ENCODE results near the gene TSSK3. TPM values are rescaled to one million over a fixed set of nuclear protein-coding genes. Genes with fewer than 3 reads are reported as not detected.

Gene TSSK3
- total and polyA plus RNA-seq, 2 experiments from 2014 or later, result not detected

- H3K4me1 Mint-ChIP-seq, result peaks cover 13% of the 10 kb centered on the region; the same call in 2 of the 3 replicates
- peaks cover 3% of the 10 kb centered on the region; the same call in 1 of the 3 replicates for H3K9me3 Mint-ChIP-seq
- Histone ChIP-seq H3K9me2 (ENCODE audit: insufficient read depth) (no peaks in the 10 kb centered on the region), H3F3A (replicated peaks; ENCODE audit: low read depth) (peaks cover 9% of the 10 kb centered on the region; the same call in 1 of the 2 replicates), H3K27ac (ENCODE audit: low read depth) (no peak overlapping the region), H3K36me3 (ENCODE audit: insufficient read depth) (0 out of 2 replicates have a peak, but pooled peaks cover 6% of the 10 kb centered on the region), H3K4me2 (no peak overlapping the region), H4K20me1 (replicated peaks; ENCODE audit: insufficient read depth) (peaks cover 10% of the 10 kb centered on the region; the same call in 1 of the 2 replicates), H2AFZ (no peak overlapping the region), H3K27me3 (ENCODE audit: insufficient read depth) (no peaks in the 10 kb centered on the region), H3K4me3 (no peak overlapping the region), H3K4me1 (ENCODE audit: insufficient read depth) (peaks cover 10% of the 10 kb centered on the region; the same call in 1 of the 2 replicates), H3K79me2 (replicated peaks; ENCODE audit: insufficient read depth) (peaks cover 40% of the 10 kb centered on the region)
- H3K27ac Mint-ChIP-seq, result no peak overlapping the region
- ATAC-seq, result no peak
- no peak for TF ChIP-seq EZH2 (IDR thresholded peaks at IDR 0.05; ENCODE audit: low read depth, unreplicated experiment)
- TF ChIP-seq, protein P1, sequence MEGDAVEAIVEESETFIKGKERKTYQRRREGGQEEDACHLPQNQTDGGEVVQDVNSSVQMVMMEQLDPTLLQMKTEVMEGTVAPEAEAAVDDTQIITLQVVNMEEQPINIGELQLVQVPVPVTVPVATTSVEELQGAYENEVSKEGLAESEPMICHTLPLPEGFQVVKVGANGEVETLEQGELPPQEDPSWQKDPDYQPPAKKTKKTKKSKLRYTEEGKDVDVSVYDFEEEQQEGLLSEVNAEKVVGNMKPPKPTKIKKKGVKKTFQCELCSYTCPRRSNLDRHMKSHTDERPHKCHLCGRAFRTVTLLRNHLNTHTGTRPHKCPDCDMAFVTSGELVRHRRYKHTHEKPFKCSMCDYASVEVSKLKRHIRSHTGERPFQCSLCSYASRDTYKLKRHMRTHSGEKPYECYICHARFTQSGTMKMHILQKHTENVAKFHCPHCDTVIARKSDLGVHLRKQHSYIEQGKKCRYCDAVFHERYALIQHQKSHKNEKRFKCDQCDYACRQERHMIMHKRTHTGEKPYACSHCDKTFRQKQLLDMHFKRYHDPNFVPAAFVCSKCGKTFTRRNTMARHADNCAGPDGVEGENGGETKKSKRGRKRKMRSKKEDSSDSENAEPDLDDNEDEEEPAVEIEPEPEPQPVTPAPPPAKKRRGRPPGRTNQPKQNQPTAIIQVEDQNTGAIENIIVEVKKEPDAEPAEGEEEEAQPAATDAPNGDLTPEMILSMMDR (conservative IDR thresholded peaks at IDR 0.05; ENCODE audit: low read depth in 2 of 2), result no peak
- TF ChIP-seq ZNF114 (CRISPR knock-in tag; IDR thresholded peaks at IDR 0.05), result no peak
- TF ChIP-seq CREB1 (CRISPR knock-in tag; IDR thresholded peaks at IDR 0.05; ENCODE audit: low read depth), result no peak
- TF ChIP-seq POLR2AphosphoS5 (IDR thresholded peaks at IDR 0.05; ENCODE audit: low read depth), result no peak
- TF ChIP-seq, protein P2, sequence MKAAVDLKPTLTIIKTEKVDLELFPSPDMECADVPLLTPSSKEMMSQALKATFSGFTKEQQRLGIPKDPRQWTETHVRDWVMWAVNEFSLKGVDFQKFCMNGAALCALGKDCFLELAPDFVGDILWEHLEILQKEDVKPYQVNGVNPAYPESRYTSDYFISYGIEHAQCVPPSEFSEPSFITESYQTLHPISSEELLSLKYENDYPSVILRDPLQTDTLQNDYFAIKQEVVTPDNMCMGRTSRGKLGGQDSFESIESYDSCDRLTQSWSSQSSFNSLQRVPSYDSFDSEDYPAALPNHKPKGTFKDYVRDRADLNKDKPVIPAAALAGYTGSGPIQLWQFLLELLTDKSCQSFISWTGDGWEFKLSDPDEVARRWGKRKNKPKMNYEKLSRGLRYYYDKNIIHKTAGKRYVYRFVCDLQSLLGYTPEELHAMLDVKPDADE (IDR thresholded peaks at IDR 0.05), result no peak
- no peak for TF ChIP-seq ZNF462 (CRISPR knock-in tag; IDR thresholded peaks at IDR 0.05)
- TF ChIP-seq ZNF331 (CRISPR knock-in tag; IDR thresholded peaks at IDR 0.05; ENCODE audit: low read depth), result no peak
- no peak for TF ChIP-seq JUNB (IDR thresholded peaks at IDR 0.05; ENCODE audit: unreplicated experiment)
- no peak for TF ChIP-seq STAT1 (IDR thresholded peaks at IDR 0.05; ENCODE audit: unreplicated experiment)
- no peak for TF ChIP-seq EZH2phosphoT487 (IDR thresholded peaks at IDR 0.05; ENCODE audit: unreplicated experiment)
- TF ChIP-seq, protein P3, sequence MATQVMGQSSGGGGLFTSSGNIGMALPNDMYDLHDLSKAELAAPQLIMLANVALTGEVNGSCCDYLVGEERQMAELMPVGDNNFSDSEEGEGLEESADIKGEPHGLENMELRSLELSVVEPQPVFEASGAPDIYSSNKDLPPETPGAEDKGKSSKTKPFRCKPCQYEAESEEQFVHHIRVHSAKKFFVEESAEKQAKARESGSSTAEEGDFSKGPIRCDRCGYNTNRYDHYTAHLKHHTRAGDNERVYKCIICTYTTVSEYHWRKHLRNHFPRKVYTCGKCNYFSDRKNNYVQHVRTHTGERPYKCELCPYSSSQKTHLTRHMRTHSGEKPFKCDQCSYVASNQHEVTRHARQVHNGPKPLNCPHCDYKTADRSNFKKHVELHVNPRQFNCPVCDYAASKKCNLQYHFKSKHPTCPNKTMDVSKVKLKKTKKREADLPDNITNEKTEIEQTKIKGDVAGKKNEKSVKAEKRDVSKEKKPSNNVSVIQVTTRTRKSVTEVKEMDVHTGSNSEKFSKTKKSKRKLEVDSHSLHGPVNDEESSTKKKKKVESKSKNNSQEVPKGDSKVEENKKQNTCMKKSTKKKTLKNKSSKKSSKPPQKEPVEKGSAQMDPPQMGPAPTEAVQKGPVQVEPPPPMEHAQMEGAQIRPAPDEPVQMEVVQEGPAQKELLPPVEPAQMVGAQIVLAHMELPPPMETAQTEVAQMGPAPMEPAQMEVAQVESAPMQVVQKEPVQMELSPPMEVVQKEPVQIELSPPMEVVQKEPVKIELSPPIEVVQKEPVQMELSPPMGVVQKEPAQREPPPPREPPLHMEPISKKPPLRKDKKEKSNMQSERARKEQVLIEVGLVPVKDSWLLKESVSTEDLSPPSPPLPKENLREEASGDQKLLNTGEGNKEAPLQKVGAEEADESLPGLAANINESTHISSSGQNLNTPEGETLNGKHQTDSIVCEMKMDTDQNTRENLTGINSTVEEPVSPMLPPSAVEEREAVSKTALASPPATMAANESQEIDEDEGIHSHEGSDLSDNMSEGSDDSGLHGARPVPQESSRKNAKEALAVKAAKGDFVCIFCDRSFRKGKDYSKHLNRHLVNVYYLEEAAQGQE (IDR thresholded peaks at IDR 0.05; ENCODE audit: unreplicated experiment), result no peak
- TF ChIP-seq NANOG (IDR thresholded peaks at IDR 0.05; ENCODE audit: borderline replicate concordance), result no peak
- H3K36me3 Mint-ChIP-seq (ENCODE audit: low read depth), result peaks cover 18% of the 10 kb centered on the region
- H3K27me3 Mint-ChIP-seq (ENCODE audit: insufficient read depth, low read depth, poor library complexity), result peaks cover 10% of the 10 kb centered on the region
- no peak overlapping the region for H3K4me3 Mint-ChIP-seq
- DNase-seq (ENCODE audit: low spot score), result no peak
Observed at GRCh38 chr1:32390904-32391870, 28.8 kb downstream of the TSSK3 start.
